Superior temporal gyrus (tissue), 1 donor: ENCODE data around the gene MCM10.

ENCODE experiments used
- DNase-seq: peaks from one replicate; pipeline ENCODE4 v3.0.0-alpha.2; 2016; ENCODE audit errors: extremely low spot score

The MCM10 gene

GRCh38 chr10:13165177-13165576, 3.8 kb downstream of the MCM10 start:
- no peak for DNase-seq

DNA sequence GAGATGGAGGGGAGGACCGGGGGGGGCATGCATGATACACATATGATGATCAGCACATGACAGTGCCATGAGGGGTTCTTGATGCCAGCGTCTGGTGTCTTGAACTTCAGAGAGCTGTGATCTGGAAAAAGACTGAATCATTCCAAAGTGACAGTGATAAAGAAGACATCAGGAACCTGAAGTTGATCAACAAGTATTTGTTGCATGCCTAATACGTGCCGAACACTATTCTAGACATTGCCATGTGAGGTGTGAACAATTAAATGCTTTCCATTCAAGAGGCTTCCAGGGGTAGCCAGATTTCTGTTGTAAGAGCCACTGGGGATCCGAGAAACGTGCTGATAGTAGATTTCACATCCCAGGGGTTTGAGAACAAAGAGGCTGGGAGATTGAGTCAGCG, 6.2 kb downstream of the MCM10 start:
- DNase-seq: no peak

DNA sequence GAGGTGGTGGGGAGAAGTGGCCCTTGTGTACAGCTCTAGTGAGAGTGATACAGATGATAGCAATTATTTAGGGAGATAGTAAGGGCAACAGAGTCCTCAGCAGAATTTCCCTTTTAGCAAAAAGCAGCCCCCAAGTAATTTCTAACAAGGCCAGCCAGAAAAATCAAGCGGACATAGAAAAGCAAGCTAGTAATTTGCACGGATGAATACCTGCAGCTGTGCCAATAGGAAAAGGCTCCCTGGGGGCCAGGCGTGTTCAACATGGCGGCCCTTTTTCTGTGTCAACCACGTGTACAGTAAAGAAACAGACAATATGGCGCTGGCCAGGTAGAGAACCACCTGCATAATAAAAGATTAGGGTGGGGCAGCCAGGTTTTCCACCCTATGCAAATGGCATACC, 7.4 kb downstream of the MCM10 start:
- no peak for DNase-seq

DNA sequence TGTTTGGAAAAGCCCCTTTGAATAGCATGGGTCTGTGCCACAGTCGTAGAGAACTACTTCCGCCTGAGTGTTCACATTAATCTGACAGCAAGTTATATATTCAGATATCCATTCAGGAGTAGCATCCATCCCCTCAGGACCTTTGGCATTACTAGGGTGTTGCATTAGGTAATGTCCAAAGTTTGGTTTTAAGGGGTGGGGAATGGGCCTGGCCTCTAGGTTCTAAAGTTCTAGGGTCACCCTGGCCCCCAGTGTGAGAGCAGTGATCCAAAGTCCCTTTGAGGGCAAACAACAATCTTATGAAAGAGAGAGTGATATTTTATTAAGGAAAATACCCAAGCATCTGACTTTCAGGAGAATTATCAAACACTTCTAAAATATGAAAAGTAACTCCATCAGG, 12.3 kb downstream of the MCM10 start:
- no peak for DNase-seq

GRCh38 chr10:13180788-13181187, 19.4 kb downstream of the MCM10 start:
- DNase-seq: no peak

GRCh38 chr10:13182424-13182823, 21.1 kb downstream of the MCM10 start:
- no peak for DNase-seq

DNA sequence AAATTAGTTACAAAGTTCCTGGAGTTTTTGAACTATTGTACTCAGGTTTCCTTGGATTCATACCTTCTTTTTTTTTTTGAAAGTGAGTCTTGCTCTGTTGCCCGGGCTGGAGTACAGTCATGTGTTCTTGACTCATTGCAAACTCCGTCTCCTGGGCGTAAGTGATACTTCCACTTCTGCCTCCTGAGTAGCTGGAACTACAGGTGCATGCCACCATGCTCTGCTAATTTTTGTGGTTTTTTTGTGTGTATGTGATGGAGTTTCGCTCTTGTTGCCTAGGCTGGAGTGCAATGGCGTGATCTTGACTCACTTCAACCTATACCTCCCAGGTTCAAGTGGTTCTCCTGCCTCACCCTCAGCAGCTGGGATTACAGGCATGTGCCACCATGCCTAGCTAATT, 22.3 kb downstream of the MCM10 start:
- no peak for DNase-seq

DNA sequence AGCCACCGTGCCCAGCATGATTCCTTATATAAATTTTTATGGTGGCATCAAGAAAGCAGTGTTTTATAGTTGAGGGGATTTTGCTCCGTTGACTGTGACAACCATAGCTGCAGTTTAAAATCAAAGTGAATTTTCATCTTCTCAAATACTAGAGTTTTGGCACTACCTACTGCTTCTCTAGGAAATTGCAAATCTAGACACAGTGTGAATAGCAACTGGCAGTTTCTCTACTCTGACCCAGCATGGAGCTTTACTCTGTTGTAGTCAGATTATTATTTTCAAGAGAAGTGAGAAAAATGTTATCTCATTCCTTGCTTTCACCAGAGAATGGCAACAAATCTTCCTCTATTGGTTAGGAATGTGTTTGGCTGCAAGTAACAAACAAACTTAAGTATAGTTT, 22.9 kb downstream of the MCM10 start:
- no peak for DNase-seq

DNA sequence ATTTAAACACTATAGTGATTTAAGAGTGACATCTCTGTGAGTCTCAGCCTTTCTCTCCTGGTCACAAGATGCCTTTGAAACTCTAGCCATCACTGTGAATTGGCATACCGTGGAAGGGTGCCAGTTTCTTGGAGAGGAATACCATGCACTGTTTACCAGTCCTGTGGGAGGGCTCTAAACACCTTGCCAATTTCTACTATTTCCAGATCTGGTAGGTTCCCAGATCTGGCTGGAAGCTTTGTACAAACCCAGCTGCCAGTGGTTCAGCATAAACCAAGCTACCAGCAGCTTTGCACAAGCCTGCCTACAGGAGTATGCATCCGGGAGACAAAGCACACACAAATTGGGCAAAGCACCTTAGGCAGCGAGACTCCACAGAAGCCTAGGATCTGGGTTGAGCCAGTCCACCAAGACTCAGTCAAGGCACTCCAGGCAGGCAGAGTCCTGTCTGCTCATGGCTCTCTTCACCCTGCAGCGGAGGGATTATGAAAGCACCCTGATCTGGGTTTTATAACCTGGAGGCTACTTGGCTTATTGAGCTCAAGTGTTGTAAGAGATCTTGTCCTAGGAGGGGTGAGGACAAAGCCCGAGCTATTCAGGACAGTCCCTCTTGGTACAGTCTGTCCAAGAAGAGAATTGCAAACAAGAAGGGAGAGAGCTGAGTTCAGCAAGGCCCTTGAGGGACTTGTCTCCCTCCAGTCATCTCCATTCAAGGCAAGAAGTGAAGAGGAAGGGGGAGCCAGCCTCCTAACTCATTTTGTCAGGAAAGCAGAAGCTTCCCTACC, 23.6 kb downstream of the MCM10 start:
- peak; percentile 28 for DNase-seq

GRCh38 chr10:13187135-13187534, 25.8 kb downstream of the MCM10 start:
- DNase-seq: no peak

DNA sequence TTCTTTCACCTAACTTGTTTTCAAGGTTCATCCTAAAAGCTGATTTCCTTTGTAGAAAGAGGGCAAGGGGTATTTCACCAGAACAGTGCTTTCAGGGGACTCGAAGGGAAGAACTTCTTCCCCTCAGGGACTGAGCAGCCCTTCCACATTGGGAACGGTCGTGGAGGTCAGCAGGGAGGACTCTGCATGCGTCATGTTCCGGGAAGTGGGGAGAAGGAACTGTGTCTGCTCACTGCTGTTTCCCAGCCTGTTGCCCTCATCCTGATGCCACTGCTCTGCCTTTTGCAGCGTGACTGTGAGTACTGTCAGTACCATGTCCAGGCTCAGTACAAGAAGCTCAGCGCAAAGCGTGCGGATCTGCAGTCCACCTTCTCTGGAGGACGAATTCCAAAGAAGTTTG, 27.2 kb downstream of the MCM10 start:
- DNase-seq: no peak

DNA sequence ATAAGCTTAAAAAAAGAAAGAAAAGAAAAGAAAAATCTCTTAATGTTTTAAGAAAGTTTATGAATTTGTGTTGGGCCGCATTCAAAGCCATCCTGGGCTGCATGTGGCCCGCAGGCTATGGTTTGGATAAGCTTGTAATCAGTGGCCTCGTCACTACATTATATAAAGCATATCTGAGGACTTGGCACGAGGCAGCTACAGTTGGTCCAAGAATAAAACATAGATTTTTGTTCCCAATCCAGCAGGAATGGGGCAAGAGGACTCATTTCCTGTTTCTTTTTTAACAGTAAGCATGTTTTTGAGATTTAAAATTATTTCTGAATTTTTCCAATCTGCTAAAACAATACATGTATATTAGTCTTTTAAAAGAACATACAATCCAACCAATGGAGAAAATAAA, 28.6 kb downstream of the MCM10 start:
- no peak for DNase-seq

DNA sequence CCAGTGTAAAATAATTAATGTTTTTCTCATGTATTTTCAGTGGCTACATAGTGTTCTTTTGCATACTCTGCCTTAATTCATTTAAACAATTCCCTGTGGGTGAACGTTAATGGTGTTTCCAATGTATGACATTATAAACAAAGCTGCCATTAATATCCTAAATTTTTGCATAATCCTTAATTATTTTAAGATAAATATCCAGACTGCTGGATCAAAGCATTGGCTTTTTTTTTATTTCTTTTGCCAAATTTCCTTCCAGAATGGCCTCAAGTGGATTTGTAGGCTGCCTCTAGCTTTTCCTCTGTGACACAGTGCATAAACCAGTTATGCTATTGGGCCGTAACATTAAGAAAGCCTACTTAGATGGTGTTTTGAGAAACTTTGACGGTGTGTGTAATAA, 29.5 kb downstream of the MCM10 start:
- DNase-seq: no peak

DNA sequence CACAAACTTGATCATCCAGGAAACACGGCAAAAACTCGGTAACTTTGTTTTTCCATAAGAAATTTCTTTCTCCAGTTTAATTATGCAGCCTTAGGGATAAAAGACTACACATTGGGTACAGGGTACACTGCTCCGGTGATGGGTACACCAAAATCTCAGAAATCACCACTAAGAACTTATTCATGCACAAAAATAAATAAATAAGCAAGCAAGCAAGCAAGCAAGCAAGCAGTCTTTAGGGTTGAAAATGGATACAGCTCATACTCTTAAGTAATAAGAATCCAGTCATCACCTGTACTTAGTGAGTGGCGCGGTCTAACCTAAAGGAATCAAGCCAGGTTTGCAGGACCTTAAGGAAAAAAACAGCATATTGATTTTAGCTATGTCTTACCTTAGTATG, 30.0 kb downstream of the MCM10 start:
- no peak for DNase-seq

DNA sequence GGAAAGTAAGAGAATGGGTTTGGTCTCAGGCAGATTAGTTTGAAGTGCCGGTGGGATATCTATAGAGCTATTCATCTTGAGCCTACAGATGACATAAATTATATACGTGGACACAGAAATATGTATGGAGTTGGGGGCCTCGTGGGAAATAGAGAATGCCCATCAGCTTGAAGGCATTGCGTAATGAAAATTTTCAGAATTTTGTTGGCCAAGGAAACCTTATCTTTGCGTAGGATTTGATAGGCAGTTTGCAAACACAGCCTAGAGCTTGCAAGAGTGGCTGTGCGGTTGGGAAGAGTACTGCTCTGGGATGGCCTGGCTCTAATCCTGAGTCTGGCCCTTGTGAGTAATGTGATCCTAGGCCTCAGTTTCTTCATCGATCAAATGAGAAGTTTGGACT, 32.3 kb downstream of the MCM10 start:
- no peak for DNase-seq

GRCh38 chr10:13195016-13195415, 33.7 kb downstream of the MCM10 start:
- no peak for DNase-seq

DNA sequence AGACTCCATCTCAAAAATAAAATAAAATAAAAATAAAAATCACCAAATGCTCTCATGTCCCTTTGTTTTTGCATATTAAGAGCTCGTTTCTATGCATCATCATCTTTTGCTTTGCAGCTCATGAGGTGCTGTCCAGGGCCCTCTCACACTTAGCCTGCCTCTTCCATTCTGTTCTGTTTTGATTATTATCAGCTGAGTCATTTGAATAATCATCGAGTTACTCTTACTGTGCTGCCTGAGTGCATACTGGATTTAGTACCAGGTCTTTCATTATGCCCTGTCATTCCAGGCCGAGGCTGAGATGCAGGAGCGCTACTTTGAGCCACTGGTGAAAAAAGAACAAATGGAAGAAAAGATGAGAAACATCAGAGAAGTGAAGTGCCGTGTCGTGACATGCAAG, 39.8 kb downstream of the MCM10 start:
- no peak for DNase-seq

DNA sequence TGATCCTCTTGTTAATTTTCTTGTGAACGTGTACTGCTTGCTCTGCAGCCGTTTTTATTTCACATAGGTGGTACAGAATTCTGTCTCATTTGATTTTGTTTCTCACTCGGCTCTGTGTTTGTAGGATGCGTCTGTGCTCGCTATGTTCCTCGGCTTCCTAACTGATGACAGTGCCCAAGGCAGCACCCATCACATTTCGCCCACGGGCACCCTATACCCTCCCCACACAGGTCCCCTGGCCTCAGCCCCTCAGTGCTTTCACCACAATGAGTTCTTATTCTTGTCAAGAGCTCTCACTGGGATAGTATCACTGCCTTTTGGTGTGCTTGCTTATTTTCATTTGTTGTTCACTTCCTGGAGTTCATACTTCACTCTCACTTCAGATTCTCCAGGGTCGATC, 44.7 kb downstream of the MCM10 start:
- DNase-seq: no peak

GRCh38 chr10:13206546-13207443, 45.4 kb downstream of the MCM10 start:
- peak; percentile 40 for DNase-seq

GRCh38 chr10:13213163-13213562, 51.8 kb downstream of the MCM10 start:
- no peak for DNase-seq

- no peak for DNase-seq
Measured at GRCh38 chr10:13218878-13219277, 57.5 kb downstream of the MCM10 start.

DNA sequence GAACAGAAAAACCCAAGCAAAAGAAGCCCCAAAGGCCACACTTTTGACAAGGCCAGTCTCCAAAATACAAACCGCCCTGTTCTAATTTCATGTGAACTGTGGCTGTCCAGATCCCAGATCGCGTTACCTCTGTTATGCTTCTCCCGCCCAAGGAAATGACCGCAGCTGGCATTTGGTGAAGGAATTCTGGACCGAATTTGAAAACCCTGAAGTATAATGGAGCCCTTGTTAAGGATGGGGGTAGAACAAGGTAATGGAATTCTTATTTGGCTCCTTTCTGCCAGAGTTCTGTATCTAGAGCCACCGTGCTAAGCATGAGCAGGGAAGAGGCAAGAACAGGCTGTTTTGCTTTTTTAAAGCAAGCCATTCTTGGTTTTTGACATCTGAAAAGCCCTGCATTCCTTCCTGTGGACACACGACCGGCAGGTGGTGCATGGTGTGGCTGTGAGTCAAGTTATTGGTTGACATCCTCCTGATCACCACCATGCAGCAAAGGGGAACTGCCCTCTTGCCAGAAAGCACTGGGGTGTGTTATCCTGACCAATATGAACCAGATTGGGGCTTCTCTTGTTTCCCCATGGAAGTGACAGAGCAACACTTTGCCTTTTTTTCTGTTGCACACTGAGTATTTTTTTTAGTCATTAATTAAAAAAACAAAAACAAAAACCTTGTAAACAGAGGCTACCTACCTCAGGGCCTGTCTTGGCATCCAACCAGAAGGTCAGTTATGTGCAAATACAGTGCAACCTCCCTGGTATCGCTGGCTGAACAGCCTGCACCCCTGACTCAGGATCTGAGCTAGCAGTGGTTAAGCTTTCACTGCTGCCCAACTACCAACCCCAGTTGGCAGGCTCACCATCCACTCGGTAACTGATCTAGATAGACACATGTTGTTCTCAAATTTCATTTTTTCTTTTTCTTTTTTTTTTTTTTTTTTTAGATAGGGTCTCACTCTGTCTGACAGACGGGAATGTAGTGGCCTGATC, 58.6 kb downstream of the MCM10 start:
- no peak for DNase-seq
